IPS-15b (cell line): ENCODE data around the gene FMN2.

ENCODE experiments used
- H3K27me3 ChIP-seq: one replicate; pipeline ENCODE4 v1.6.1; 2013; ENCODE audit warnings: low read length; ENCODE audit not compliant: control insufficient read depth, insufficient read depth
- H3K36me3 ChIP-seq: one replicate; pipeline ENCODE4 v1.6.1; 2013; ENCODE audit warnings: low read length; ENCODE audit not compliant: control insufficient read depth, insufficient read depth
- H3K4me1 ChIP-seq: one replicate; pipeline ENCODE4 v1.6.1; 2013; ENCODE audit warnings: mild to moderate bottlenecking, low read length; ENCODE audit not compliant: control insufficient read depth, insufficient read depth
- H3K4me3 ChIP-seq: one replicate; pipeline ENCODE4 v1.5.1; 2013; ENCODE audit warnings: low read depth, low read length
- H3K9ac ChIP-seq: one replicate; pipeline ENCODE4 v1.6.1; 2013; ENCODE audit warnings: low read depth, mild to moderate bottlenecking, low read length
- H3K9me3 ChIP-seq: one replicate; pipeline ENCODE4 v1.6.1; 2013; ENCODE audit warnings: mild to moderate bottlenecking, low read length; ENCODE audit not compliant: control insufficient read depth, insufficient read depth

FMN2 gene

DNA sequence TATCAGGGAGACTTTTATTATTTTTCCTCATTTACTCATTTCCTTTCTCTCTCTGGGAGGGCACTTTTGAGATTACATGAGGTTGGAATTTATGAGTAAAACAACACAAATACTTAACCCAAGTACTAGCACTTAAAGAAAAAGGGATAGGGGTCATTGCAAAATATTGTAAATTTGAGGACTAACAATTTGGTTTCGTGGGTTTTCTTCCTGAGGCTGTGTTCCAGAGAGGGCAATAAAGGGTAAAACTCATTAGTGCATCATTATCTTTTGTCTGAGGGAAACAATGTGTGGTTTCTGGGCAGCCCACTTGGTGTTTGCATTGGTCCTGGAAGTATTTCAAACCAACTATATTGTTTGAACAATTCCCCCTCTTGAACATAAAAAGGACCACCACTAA lies 423.8 kb downstream of the FMN2 start:
- H3K36me3 ChIP-seq: no peaks in the 10 kb centered on the region
- no peak overlapping the region for H3K9ac ChIP-seq
- no peaks in the 10 kb centered on the region for H3K9me3 ChIP-seq
- no peak overlapping the region for H3K4me3 ChIP-seq
- no peaks in the 10 kb centered on the region for H3K27me3 ChIP-seq
- H3K4me1 ChIP-seq: no peaks in the 10 kb centered on the region

DNA sequence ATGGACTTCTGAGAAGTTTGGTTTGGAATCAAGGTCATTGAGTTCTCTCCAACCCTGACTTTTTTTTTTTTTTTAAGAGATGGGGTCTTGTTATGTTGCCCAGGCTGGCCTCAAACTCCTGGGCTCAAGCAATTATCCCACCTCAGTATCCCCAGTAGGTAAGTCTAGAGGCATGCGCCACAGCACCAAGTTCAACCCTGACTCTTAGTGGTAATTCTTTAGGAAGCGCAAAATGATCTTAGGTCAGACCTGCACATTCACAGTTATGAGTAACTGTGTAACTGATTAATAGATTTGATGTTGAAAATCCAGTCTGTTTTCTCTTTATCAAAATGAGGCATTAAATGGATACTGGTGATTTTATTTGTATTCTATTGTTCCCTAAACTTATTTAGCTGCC lies 424.4 kb downstream of the FMN2 start:
- Histone ChIP-seq H3K4me1 (no peaks in the 10 kb centered on the region), H3K4me3 (no peak overlapping the region), H3K27me3 (no peaks in the 10 kb centered on the region), H3K9me3 (no peaks in the 10 kb centered on the region), H3K9ac (no peak overlapping the region), H3K36me3 (no peaks in the 10 kb centered on the region)

DNA sequence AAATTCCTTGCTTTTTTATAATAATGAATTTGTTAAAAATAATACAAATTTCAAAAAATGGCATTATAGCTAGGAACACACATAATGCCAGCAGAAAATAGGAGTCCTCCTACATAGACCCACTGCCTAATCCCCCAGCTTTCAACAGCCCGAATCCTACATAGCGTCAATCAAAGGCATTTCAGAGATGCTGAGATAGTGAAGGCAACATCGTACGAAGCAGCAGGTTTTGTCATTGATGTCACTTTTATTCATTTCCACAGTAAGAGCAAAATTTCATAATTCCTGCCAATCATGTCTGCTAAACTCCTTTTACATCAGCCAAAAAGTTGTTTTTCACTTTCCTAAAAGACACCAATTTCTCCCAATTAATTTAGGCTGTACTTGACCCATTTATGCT lies 426.2 kb downstream of the FMN2 start:
- Histone ChIP-seq H3K4me1 (no peaks in the 10 kb centered on the region), H3K9me3 (no peaks in the 10 kb centered on the region), H3K27me3 (no peaks in the 10 kb centered on the region), H3K9ac (no peak overlapping the region), H3K36me3 (no peaks in the 10 kb centered on the region), H3K4me3 (no peak overlapping the region)

DNA sequence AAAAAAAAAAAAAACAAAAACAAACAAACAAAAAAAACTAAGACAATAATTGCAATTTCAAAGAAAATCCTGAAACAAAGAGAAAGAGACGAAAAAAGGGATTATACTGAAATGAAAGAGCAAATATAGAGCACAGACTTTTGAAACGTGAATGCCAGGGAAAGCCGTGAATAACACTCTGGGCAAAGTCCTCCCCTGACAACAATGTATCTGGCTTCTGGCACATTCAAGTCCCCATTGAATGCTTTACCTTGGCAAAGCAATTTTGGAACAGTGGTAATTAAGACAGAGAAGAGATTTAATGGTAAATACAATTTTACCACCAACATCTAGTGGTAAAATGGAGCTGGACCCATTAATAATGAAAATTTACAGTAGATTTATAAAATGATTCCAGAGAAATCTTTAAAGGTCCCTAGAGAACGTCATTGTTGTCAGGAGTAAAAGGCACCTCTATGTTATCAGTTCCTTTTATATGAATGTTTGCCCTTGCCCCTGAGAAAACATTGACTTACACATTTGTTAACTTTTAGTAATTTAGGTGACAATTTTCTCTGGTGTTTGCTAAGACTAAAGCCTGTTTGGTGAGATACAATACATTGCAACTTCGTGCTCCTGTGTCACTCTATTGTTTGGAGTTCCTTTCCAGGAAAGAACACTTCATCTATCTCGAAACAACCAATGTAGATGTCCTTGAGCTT lies 430.6 kb downstream of the FMN2 start:
- no peaks in the 10 kb centered on the region for H3K27me3 ChIP-seq
- peaks cover 4% of the 10 kb centered on the region for H3K4me1 ChIP-seq
- H3K9me3 ChIP-seq: no peaks in the 10 kb centered on the region
- H3K4me3 ChIP-seq: no peak overlapping the region
- no peaks in the 10 kb centered on the region for H3K36me3 ChIP-seq
- H3K9ac ChIP-seq: no peak overlapping the region

DNA sequence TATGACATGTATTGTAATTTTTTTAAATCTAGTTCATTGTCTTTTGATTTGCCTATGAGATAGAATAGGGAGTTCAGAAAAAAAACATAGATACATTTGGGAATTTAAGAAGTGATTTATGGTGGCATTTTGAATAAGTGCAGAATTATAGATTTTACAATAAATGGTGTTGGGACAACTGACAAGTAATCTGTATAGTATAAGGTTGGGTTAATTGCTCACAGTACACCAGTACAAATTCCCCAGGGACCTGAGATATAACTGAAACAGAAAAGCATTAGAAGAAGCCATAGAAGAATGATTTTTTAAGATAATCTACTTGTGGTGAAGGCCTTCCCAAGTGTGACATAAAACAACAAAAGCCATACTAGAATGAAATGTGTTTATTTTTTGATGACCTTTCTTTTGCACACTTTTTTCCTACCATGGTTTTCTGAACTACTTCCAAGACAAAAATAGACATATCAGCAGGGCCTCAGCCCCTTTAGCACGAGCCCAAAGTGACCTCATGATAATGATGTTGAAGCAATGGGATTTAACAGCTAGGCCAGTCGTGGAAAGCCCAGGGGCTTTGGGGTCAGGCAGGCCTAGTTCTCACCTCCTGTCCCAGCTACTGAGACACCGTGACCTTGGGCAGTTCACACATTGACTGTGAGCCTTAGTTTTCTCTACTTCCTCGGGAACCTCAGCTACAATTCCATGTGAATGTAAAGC lies 432.8 kb downstream of the FMN2 start:
- Histone ChIP-seq H3K4me3 (no peak overlapping the region), H3K27me3 (no peaks in the 10 kb centered on the region)

More for the DNA sequence above, 432.8 kb downstream of the FMN2 start:
- Histone ChIP-seq H3K36me3 (no peaks in the 10 kb centered on the region), H3K9ac (no peak overlapping the region), H3K4me1 (peaks cover 4% of the 10 kb centered on the region), H3K9me3 (no peaks in the 10 kb centered on the region)
